SU-DHL-6 (cell line): Measurements from ENCODE around the gene STAT1.

ENCODE experiments used
- EZH2phosphoT487 ChIP-seq: fragments of 200-600 bp; sonication (generic), shearing (Covaris generic); conservative IDR thresholded peaks from 2 replicates; pipeline ENCODE4 v1.6.1; 2018; ENCODE audit warnings: mild to moderate bottlenecking, antibody characterized with exemption, low read length, moderate library complexity, mixed read lengths
- TF ChIP-seq, protein P1 (sequence below): fragments of 200-600 bp; sonication (generic); IDR thresholded peaks from one replicate; pipeline ENCODE4 v1.5.1; 2017; ENCODE audit warnings: antibody characterized with exemption, mild to moderate bottlenecking, low read length, moderate library complexity; ENCODE audit not compliant: insufficient read depth, poor library complexity, severe bottlenecking

DNA sequence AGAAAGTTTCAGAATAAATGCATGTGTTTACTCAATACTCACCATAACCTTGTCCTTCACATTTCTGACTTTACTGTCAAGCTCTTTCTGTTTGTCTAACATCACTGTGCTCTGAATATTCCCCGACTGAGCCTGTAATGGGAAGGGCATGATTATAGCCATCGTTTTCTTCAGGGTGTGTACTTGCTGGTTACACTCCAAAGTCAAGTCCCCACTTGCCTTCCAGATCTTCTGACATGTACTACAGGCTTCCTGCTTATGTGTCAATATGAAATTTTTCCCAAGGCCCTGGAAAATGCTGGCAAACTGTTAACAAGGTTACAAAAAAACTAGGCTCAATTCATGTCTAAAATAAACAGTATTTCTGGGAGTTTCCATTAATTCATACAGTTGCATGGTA is 12.9 kb downstream of the STAT1 start:
- TF ChIP-seq, protein P1, sequence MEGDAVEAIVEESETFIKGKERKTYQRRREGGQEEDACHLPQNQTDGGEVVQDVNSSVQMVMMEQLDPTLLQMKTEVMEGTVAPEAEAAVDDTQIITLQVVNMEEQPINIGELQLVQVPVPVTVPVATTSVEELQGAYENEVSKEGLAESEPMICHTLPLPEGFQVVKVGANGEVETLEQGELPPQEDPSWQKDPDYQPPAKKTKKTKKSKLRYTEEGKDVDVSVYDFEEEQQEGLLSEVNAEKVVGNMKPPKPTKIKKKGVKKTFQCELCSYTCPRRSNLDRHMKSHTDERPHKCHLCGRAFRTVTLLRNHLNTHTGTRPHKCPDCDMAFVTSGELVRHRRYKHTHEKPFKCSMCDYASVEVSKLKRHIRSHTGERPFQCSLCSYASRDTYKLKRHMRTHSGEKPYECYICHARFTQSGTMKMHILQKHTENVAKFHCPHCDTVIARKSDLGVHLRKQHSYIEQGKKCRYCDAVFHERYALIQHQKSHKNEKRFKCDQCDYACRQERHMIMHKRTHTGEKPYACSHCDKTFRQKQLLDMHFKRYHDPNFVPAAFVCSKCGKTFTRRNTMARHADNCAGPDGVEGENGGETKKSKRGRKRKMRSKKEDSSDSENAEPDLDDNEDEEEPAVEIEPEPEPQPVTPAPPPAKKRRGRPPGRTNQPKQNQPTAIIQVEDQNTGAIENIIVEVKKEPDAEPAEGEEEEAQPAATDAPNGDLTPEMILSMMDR = no peak
- no peak for TF ChIP-seq EZH2phosphoT487
